SIG-M5 (cell line): ENCODE data around the gene MCAT.
"Not testable (repeated sequence)": the region's sequence is repeated elsewhere in the genome, so short reads cannot be mapped to it uniquely, and the experiment has no call there.

Source experiments
- DNase-seq: peaks from one replicate; lab custom pipeline; 2025; lab: John Stamatoyannopoulos, UW

Gene MCAT

DNA sequence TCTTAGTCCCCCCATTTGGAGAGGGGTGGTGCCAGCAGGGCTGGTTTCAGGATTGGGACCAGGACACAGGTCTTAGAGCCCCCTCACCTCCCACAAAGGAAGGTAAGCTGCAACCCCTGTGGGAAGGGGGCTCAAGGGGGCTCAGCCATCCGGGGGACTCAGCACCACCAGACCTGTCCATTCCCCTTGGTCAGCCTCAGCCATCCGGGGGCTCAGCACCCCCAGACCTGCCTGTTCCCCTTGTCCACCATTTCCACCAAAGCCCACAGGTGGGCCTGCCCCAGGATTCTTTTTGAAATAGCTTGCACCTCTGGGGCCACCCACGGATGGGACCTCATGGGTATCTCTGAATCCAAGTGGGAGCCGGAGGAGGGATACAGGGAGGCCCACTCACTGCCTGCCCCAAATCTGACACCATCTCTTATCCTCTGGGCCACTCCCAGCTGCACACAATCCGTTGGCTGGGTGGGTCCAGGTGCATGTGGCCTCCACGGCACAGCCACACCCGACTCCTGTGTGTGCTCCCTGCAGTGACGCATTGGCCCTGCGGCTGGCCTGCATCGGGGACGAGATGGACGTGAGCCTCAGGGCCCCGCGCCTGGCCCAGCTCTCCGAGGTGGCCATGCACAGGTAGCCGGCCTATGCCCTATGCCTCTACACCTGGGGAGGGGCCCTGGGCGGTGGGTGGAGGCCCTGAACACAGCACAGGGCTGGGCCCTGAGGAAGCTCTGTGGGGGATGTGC is 15.9 kb downstream of the MCAT start:
- DNase-seq, result no peak

DNA sequence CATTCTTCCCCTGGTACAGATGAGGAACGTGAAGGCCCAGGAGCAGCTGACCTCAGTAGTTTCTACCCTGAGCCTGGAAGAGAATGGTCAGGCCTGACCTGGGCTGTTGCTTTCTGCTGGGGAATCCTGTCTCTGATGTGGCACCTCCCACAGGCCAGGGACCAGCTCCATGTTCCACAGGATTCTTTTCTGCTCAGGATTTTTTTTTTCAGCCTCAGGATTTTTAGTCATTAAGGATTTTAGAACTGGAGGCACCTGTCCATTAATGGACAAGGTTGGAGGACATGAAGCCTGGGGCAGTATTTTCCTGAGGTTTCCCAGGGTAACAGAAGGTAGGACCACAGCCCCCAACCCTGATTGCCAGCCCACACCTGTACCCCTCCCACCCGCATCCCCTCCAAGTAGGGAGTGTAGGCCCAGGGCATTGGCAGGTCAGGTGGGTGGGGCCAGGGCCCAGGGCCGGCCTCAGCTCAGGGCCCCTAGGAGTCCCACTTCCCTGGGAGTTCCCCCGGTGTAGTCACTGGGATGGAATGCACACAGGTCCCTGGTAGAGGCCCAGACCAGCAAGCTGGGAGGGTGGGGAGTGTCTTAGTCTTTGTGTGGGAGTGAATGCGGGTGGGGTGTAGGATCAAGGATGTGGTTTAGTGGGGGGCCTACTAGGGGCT is 16.6 kb downstream of the MCAT start:
- no peak for DNase-seq

DNA sequence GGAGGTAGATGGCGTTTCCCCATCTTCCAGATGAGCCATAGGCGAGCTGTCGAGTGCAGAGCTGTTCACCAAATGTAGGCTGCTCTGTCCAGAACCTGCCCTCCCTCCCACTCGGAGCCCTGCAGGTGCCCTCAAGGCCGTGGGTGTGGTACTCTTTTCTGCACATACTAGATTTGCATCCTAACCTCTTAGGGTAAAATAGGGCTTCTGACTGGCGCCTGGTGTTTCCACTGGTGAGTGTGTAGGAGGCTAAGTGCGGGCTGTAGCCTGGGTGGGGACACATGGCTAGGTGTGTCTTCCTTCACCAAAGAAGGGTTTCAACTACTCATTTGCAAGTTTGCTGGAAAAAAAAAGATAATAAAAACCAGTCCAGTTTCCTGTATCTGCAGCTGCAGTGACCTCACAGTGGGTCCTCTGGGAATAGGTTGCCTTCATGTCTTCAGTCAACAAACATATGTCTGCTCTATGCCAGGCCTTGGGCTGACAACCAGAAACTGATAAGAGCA is 24.2 kb downstream of the MCAT start:
- no peak for DNase-seq

DNA sequence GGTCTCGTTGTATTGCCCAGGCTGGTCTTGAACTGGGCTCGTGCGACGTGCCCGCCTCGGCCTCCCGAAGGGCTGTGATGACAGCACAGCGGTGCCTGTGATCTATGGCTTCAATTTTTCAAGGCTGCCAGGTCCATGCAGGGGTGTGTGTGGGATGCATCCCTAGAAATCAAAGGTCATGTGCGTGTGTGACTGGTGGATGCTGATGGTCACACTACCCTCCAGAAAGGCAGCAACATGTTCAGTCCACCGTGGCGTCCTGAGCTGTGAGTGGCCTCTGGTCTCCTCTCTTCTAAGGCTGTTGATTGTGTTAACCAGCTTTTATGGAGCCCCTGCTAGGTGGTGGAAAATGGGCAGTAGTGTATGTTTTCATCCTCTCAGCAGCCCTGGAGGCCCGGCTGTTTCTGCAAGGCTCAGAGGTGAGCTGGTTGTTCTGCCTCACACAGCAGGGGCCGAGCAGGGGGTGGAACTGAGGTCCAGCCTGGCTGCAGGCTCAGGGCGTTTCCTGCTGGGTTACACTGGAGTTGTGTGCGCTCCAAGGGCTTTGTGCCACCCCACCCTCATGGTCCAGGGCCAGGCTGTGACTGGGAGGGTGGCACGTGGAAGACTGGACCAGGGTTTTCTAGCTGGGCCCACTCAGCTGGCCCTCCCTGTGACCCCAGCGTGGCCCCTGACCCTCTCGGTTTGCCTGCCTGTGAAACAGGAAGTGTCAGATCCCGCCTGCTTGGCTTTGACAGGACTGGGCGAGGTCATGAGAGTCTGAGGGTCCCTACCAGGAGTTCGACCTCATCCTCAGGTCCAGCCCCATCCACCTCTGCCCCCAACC is 25.0 kb downstream of the MCAT start:
- DNase-seq, result no peak

DNA sequence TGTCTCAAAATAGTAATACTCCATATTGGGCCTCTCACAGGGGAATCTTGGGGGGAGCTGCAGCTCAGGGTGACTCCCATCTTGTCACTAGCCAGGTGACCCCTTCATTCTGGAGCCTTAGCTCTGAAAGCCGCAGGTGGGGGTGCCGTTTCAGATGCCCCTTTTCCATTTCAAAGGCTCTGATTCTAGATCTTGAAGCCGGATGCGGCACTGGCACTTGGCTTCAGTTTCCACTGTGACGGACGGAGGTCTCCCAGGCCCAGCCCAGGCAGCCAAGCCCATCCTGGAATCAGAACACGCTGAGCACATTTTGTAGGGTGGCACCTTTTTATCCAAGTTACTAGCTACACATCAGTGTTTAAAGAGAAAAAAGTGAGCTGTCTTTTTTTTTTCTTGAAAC is 26.3 kb downstream of the MCAT start:
- no peak for DNase-seq

DNA sequence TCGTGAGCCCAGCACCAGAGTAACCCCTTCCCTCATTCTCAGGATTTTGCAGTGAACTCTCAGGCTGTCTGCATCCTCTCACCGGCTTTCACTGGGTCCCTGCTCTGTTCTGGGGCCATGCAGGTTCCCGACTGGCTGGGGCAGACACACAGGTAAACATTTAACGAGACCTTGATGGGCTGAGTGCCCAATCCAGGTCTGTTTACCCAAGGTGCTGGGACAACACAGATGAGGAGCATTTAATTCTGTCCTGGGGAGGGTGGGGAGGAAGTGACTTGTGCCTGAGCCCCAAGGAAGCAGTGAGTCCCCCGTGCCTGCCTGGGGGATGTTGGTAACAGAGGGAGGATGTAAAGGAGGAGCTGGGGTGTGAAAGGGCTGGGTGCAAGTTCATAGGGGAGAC is 28.2 kb downstream of the MCAT start:
- no peak for DNase-seq

DNA sequence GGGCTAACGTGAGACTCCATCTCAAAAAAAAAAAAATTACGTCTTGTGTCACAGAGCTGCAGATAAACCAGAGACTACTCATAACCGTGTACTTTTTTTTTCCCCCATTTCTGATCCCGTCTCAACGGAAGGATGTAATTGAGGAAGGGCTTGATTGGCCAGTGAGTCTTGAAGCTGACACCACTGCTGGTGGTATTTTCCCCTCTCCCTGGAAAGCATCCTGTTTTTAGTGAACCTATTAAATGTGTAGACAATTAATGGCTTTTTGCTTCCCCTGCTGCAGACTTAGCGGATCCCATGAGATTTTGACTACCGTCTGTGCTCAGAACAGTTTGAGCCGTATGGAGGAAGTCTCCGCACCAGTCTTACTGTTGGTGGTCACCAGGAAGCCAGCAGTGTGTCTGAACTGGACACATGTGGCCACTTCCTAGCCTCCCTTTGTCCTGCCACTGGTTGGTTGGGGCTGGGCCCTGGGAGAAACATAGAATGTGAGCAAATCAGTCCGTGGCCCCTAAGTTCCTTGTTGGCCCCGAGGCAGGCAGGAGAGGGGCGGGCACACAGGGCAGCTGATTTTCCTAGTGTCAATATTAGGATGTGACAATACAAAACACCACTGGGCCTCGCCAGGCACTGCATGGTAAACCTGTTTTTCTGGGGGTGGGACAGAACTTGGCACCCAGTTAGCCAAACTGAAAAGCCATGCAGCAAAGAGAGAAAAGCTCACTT is 29.5 kb downstream of the MCAT start:
- no peak for DNase-seq

DNA sequence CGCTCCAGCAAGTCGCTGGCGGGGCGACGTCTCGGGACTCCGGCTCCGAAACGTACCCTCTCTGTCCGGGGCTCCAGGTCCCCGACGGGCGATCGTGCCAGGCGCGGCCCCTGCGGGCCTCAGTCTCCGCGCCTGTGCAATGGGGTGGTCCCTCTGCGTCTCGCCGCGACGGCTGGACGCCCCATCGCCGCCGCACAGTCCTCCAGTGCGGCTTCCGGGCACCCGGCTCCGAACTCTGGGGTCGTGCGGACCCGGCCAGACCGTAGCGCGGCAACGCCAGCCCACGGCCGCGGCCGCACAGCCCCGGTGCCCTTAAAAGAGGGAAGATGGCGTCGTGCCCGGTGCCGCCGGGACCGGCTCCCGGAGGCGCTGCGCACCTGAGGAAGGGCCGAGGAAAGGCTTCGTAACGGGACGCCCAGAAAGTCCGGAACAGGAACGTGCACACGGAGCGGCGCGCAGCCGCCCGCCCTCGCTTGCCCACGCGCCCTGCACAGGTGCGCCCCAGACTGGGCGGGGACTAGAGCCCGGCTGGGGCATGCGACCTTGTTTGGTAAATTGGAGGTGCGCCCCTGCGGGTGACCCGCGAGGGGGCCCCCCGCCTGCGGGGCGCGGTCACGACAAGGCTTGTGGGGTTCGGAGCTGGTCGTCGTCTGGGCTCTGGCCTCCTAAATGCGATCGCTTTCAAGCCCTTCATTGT is 32.1 kb downstream of the MCAT start:
- no peak for DNase-seq

DNA sequence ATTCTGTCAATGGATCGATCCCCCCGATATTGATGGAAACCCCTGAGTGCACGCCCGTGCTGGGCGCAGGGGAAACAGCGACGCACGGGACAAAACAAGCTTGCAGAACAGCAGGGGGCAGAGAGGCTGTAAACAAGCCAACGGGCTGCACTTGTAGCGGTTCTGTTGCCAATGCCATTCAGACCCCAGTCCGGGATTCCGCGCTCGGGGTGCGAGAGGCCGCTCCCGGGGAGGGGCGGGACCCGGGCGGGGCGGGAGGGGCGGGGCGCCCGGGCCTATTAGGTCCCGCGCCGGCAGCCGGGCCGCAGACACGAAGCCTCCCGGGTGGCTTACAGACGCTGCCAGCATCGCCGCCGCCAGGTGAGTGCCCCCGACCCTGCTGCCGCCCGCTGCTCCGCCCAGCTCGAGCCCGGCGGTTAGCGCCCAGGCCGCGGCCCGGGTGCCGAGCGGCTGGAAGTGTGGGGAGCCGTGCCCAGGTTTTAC is 32.7 kb downstream of the MCAT start, which contains the start of gene BIK:
Gene BIK, plus strand, starts transcription at position 307 of the 483 bp plus-strand sequence. CDS start 13,273 bp downstream, outside the sequence.
- DNase-seq, result no peak

DNA sequence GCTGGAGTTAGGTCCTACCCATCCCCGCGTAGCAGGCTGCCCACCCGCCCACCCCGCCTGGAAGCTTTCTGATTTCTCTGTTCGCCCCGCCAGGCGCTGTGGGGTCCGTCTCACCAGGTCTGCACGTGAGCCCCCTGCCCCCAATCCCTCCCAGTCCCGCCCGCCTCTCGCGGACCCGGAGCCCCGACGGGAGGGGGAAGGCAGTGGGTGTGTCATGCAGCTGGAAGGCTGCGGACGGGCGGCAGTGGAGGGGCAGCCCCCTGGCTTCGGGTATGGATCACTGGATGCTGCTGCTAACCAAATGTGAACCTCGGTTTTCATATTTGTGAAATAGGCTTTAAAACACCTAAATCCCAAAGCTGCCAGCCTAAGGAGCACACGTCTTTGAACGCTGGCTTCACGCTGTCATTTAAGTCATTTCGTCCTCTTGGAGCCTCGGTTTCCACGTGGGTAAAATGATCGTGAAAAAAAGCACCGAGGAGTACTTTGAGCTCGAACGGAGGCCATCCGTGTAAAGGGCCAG is 33.2 kb downstream of the MCAT start:
- no peak for DNase-seq

DNA sequence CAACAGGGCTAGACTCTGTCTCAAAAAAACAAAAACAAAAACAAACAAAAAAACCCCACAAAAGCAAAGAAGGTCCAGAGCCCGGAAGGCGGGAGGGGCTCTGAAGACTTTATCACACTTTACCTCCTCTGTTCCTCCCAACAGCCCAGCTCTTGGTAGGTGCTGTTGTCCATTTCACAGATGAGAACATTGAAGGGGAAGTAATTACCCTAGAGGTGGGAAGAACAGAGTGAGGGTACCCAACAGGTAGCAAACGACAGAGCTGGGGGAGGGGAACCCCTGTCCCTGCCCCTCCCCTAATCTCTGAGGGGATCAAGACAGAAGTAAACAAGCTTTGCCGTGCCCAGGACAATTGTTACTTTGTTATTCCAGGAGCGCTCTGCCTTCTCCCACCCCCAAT is 33.7 kb downstream of the MCAT start:
- no peak for DNase-seq

DNA sequence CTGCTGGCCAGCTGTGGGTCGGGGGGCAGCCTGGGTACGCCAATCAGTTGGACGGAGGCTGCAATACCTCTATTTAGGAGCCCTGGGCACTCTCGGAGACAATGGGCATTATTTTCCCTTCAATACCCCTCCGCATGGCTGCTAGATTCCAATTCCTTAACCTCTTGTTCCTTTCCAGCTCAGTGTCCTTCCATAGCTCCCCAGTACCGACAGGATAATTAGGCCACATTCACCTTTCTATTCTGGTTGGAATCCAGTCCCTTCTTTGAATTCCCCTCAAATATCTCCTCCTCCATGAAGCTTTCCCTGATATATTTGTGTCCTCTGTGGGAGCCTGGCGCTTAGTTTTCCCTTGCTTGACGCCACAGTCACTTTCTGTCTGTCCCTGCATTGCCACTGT is 36.9 kb downstream of the MCAT start:
- DNase-seq, result no peak

DNA sequence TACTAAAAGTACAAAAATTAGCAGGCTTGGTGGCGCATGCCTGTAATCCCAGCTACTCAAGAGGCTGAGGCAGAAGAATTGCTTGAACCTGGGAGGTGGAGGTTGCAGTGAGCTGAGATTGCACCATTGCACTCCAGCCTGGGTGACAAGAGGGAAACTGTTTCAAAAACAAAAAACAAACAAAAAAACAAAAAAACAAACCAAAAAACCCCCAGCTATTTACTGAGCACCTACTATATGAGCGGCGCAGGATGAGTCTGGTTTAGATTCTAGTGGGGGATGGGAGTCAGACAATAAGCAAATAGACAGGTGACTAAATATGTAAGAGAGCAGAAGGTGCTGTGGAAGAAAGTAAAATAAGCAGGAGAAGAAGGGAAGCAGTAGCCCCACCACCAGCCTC is 38.2 kb downstream of the MCAT start:
- DNase-seq, result not testable (repeated sequence)

DNA sequence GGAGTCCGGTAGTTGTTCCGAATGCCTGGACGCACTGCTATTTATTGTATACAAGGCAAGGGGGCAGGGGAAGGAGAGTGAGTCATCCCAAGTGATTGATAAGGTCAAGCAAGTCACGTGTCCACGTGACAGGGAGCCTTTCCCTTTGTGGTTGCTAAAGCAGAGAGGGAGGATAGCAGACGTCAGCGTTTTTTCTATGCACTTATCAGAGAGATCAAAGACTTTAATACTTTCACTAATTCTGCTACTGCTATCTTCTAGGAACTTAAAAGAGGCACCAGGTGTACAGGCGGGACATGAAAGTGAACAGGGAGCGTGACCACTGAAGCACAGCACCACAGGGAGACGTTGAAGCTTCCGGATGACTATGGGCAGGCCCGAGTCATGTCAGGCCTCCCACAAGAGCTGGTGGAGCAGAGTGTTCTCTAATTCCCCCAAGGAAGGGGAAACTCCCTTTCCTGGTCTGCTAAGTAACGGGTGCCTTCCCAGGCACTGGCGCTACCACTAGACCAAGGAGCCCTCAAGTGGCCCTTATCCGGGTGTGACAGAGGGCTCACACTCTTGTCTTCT is 39.1 kb downstream of the MCAT start:
- DNase-seq, result not testable (repeated sequence)

DNA sequence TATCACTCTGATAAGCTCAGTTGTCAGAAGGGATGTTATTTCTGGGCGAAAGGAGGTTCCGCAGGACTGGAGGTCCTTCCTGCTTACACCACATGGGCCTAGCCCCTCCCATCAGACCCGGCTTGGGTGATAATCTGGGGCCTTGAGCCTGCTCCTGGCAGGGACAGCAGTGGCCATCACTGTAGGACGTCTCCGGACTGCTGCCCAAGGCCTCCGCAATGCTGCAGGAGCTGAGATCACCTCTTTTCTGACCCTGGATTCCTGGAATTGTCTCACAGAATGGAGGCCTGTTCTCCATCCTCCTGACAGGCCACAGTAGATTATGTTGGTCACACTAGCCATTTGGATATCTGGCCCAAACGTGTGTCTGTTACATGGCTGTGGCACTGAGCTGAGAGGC is 41.9 kb downstream of the MCAT start:
- DNase-seq, result no peak

DNA sequence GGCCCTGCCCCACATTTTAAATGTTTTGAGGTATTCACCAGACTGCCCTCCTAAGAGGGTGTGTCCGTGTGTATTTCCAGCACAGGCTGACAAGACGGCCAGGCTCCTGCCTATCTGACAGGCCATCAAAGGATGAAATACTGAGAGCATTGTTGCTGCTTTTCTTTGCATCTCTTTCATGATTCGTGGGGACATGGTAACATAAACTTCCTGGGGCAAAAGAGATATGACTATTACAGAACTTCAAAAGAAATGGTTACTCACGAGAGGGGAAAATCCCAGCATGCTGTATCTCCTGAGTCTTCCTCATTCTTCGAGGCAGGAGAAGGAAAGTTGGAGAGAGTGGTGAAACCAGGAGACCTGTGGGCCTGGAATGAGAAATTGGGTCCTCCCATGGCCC is 43.0 kb downstream of the MCAT start:
- DNase-seq, result no peak

DNA sequence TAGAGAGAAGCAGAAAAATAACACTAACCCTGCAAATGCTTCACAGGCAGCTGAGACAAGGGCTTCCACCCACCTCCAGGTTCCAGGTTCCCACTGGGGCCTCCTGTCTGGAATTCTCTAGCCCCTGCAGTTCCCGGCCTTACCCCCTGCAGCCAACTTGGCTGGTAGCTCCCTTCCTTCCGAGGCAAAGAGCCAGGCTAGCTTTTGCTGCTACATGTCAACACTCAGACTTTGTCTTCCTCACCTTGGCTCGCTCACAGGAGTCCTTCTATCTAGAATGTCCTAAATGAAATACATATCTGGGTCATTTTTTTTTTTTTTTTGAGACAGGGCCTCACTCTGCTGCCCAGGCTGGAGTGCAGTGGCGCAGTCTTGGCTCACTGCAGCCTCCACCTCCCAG is 44.1 kb downstream of the MCAT start:
- no peak for DNase-seq

DNA sequence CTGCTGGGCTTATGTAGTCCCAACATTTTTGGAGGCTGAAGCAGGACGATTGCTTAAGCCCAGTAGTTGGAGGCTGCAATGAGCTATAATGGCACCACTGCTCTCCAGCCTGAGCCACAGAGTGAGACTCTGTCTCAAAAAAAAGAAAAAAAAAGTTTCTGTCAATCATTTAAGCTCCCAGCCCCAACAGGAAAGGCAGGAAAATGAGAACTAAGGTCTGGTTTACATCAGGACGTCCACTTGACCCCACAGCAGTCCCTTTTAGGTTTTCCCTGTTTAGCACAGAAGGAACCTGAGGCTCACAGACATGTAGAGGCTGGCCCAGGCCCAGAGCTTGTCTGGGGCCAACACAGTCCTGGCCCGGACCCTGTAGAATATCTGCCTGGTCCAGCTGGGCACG is 44.8 kb downstream of the MCAT start:
- DNase-seq, result no peak

DNA sequence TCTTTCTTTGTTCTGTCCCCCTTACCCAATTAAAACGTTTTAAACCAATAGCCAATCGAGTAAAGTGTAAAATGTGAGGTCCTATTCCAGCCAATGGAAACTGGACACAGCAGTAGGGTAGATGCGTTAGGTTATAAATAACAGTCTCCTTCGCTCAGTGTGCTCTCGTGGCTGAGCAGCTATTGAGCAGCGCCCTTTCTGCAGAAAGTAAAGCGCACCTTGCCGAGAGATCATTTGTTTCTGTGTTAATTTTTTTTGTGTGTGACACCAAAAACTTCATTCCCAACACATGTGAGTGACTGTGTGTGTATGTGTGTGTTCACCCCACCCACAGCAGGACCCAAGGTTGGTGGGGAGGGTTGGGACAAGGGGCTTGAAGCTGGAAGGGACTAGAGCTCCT is 46.8 kb downstream of the MCAT start:
- DNase-seq, result no peak

DNA sequence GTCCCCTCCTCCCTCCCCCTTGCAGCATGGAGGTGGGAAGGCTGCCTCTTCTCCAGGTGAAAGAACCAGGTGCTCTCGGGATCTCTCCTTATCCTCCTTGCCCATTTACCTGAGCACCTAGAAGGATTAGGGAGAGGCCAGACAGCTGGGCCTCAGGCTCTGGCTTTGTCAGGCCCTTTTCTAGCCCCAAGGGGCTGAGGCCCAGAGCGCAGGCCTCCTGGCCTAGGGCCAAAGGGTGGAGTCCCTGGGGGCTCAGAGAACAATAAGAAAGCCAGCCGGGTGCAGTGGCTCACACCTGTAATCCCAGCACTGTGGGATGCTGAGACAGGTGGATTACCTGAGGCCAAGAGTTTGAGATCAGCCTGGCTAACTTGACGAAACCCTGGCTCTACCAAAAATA is 48.6 kb downstream of the MCAT start:
- no peak for DNase-seq

DNA sequence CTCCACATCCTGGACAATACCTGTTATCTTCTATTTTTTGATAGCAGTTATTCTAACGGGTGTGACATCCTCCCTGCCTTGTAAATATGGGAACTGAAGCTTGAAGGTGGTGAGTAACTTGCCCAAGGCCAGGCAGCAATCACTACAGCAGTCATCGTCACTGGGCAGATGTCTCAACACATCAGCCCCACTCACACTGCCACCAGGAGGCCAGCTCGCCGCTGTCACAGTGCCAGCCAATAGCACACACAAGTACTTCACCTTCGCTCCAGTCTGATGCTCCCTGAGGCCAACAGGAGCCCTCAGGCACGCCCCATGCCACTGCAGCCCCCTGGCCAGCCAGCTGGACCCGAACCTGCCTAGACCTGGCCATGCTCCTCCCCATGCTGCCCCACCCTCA is 49.1 kb downstream of the MCAT start:
- peak; percentile 28 for DNase-seq
